Lung (tissue), 12 donors: ENCODE data around the gene TNFRSF19. TPM values are rescaled to one million over a fixed set of nuclear protein-coding genes. Genes with fewer than 3 reads are reported as not detected.
"Not testable (repeated sequence)": the region's sequence is repeated elsewhere in the genome, so short reads cannot be mapped to it uniquely, and the experiment has no call there.

Source experiments
- ATAC-seq: fragments of 200-7000 bp; cut with Tn5 transposase; one replicate; pipeline ENCODE4 v1.9.1; 2020; ENCODE audit warnings: moderate number of reproducible peaks; ENCODE audit not compliant: insufficient read depth, low FRiP score
- DNase-seq, 3 donors: peaks; one replicate each; pipeline ENCODE4 v3.0.0-alpha.2; 2013 to 2017
- H3K27ac ChIP-seq, 2 donors: one replicate each; pipeline ENCODE4 v1.5.1; 2013; ENCODE audit warnings: mild to moderate bottlenecking in 2 of 2, moderate library complexity in 2 of 2, control low read depth in 1 of 2, inconsistent platforms in 1 of 2, low read depth in 1 of 2, low read length in 1 of 2
- H3K27me3 ChIP-seq, 3 donors: one replicate each; pipeline ENCODE4 v1.5.1; 2013; ENCODE audit warnings: low read length in 2 of 3; ENCODE audit not compliant: control insufficient read depth in 3 of 3, insufficient read depth in 3 of 3
- H3K36me3 ChIP-seq, 4 donors: one replicate each; pipeline ENCODE4 v1.5.1; 2013; ENCODE audit warnings: low read length in 4 of 4, mild to moderate bottlenecking in 1 of 4, moderate library complexity in 1 of 4; ENCODE audit not compliant: control insufficient read depth in 4 of 4, insufficient read depth in 4 of 4
- H3K4me1 ChIP-seq, 5 donors: one replicate each; pipeline ENCODE4 v1.5.1; 2013; ENCODE audit warnings: low read length in 5 of 5, mild to moderate bottlenecking in 2 of 5, moderate library complexity in 1 of 5; ENCODE audit not compliant: control insufficient read depth in 5 of 5, insufficient read depth in 5 of 5
- H3K4me3 ChIP-seq: one replicate; pipeline ENCODE4 v1.5.1; 2013; ENCODE audit warnings: mild to moderate bottlenecking, control low read depth, moderate library complexity
- H3K9ac ChIP-seq, 2 donors: one replicate each; pipeline ENCODE4 v1.5.1; 2013; ENCODE audit warnings: low read length in 2 of 2, control low read depth in 1 of 2; ENCODE audit not compliant: insufficient read depth in 1 of 2
- H3K9me3 ChIP-seq, 4 donors: one replicate each; pipeline ENCODE4 v1.5.1; 2013; ENCODE audit warnings: low read length in 3 of 4, mild to moderate bottlenecking in 1 of 4, moderate library complexity in 1 of 4; ENCODE audit not compliant: control insufficient read depth in 4 of 4, insufficient read depth in 3 of 4
- CTCF ChIP-seq: IDR thresholded peaks from 2 replicates; pipeline ENCODE4 v1.5.1; 2012; ENCODE audit warnings: mild to moderate bottlenecking; ENCODE audit errors: control extremely low read depth, extremely low read depth
- WGBS, 2 donors: extraction: QIAGEN DNeasy Blood & Tissue Kit; methylation state at CpG; one replicate each; pipeline ENCODE4 v1.1.7; 2013; 5-methylcytosine and 5-hydroxymethylcytosine counted together
- polyA plus RNA-seq, 2 donors: library from polyadenylated mRNA; stranded (reverse); fragments of 200-250 nt; gene quantifications; one replicate each; pipeline ENCODE4 v1.2.1, GENCODE V29; 2013
- total RNA-seq, 2 donors: library from RNA; depleted of rRNA in 1 of 2; stranded (reverse); fragments of >200 nt in 1 of 2; gene quantifications; one replicate each; pipeline ENCODE4 v1.2.1, GENCODE V29; 2014 to 2021
- donor health status: control.
- donor health status: control.
- donor health status: Bipolar disorder and iron deficiency.
- donor health status: healthy.
- donor health status: DM: yes; HTN: yes; CAD: no.

Gene TNFRSF19
- total and polyA plus RNA-seq, 4 donors: 9.5 to 68.0 (median 34.7) TPM

GRCh38 chr13:23588666-23589065 is 18.5 kb downstream of the TNFRSF19 start:
- H3K27ac ChIP-seq: no peak overlapping the region
- no peak for ATAC-seq
- 79 to 86% methylated on average over 7 of the region's 7 CpGs for WGBS, 2 donors
- peaks cover under 1 to 26% (median 2%) of the 10 kb centered on the region in 5 donors for H3K4me1 ChIP-seq
- H3K36me3 ChIP-seq: peaks cover 0 to 14% (median 7%) of the 10 kb centered on the region in 4 donors
- TF ChIP-seq CTCF: no peak
- H3K27me3 ChIP-seq: no peaks in the 10 kb centered on the region
- H3K9me3 ChIP-seq: no peaks in the 10 kb centered on the region
- H3K4me3 ChIP-seq: no peak overlapping the region
- no peak for DNase-seq
- no peak overlapping the region for H3K9ac ChIP-seq

- no peak overlapping the region for H3K4me3 ChIP-seq
- H3K4me1 ChIP-seq: peaks cover 0 to 12% (median 1%) of the 10 kb centered on the region in 5 donors
- no peak overlapping the region for H3K27ac ChIP-seq
- no peaks in the 10 kb centered on the region for H3K27me3 ChIP-seq
- TF ChIP-seq CTCF: no peak
- peaks cover 0 to 26% (median 13%) of the 10 kb centered on the region in 4 donors for H3K36me3 ChIP-seq
- H3K9me3 ChIP-seq: peaks cover 0 to 5% (median 0%) of the 10 kb centered on the region in 4 donors
- ATAC-seq (no peak), DNase-seq (no peak)
- H3K9ac ChIP-seq: no peak overlapping the region
- WGBS, 2 donors: 43 to 67% methylated on average over 5 of the region's 5 CpGs
These were observed 22.4 kb downstream of the TNFRSF19 start for GRCh38 chr13:23592596-23592995.

GRCh38 chr13:23593148-23593547 is 22.9 kb downstream of the TNFRSF19 start:
- H3K9ac ChIP-seq: no peak overlapping the region
- H3K4me3 ChIP-seq: no peak overlapping the region
- no peak overlapping the region for H3K27ac ChIP-seq
- H3K4me1 ChIP-seq: peaks cover 0 to 9% (median 1%) of the 10 kb centered on the region in 5 donors
- ATAC-seq (no peak), DNase-seq (no peak)
- no peak for TF ChIP-seq CTCF
- 88 to 91% methylated on average over 2 of the region's 2 CpGs for WGBS, 2 donors
- H3K9me3 ChIP-seq: peaks cover 0 to 5% (median 0%) of the 10 kb centered on the region in 4 donors
- no peaks in the 10 kb centered on the region for H3K27me3 ChIP-seq
- H3K36me3 ChIP-seq: peaks cover 0 to 26% (median 13%) of the 10 kb centered on the region in 4 donors

GRCh38 chr13:23594290-23594689 is 24.1 kb downstream of the TNFRSF19 start:
- not testable (repeated sequence) for H3K4me3 ChIP-seq, DNase-seq, H3K27ac ChIP-seq, H3K27me3 ChIP-seq, H3K4me1 ChIP-seq, H3K9ac ChIP-seq, H3K9me3 ChIP-seq, ATAC-seq
- peaks cover 0 to 26% (median 14%) of the 10 kb centered on the region in 4 donors for H3K36me3 ChIP-seq
- WGBS, 2 donors: 49 to 71% methylated on average over 2 of the region's 2 CpGs
